Common myeloid progenitor, CD34-positive (primary cell): ENCODE data around the gene NAA25.
"Not testable (repeated sequence)": the region's sequence is repeated elsewhere in the genome, so short reads cannot be mapped to it uniquely, and the experiment has no call there.

ENCODE experiments used
- CTCF ChIA-PET: fragments of 350-600 bp; sonication (Branson Sonifier 250); formaldehyde crosslinking; loops from one replicate; lab custom pipeline; 2021; ENCODE audit warnings: antibody characterized with exemption; lab: Charles Lee
- POLR2A ChIA-PET: fragments of 350-600 bp; sonication (Branson Sonifier 250); formaldehyde crosslinking; loops from one replicate; lab custom pipeline; 2021; ENCODE audit warnings: antibody characterized with exemption; lab: Charles Lee
- DNase-seq, 3 donors: peaks; one replicate each; pipeline versions ENCODE4 v3.0.0 to v3.0.0-alpha.2; 2013
- H3K27ac ChIP-seq, 2 experiments: 1 replicate in 1 of 2; 2 replicates in 1 of 2; pipeline ENCODE4 v1.7.0; 2013; ENCODE audit warnings: inconsistent platforms in 2 of 2, low read length in 2 of 2, mild to moderate bottlenecking in 2 of 2, low read depth in 1 of 2, moderate library complexity in 1 of 2; ENCODE audit not compliant: severe bottlenecking in 2 of 2, insufficient read depth in 1 of 2, poor library complexity in 1 of 2
- H3K27me3 ChIP-seq, 5 experiments: replicated peaks in 2 of 5; 1 replicate in 3 of 5; 2 replicates in 2 of 5; pipeline versions ENCODE4 v1.6.1 to v1.7.0; 2013; ENCODE audit warnings: low read length in 4 of 5, mild to moderate bottlenecking in 2 of 5, moderate library complexity in 2 of 5, inconsistent platforms in 1 of 5; ENCODE audit not compliant: insufficient read depth in 5 of 5, control insufficient read depth in 4 of 5
- H3K36me3 ChIP-seq, 4 experiments: 1 replicate in 2 of 4; 2 replicates in 2 of 4; pipeline versions ENCODE4 v1.6.1 to v1.7.0; 2013; ENCODE audit warnings: low read length in 3 of 4, control low read depth in 1 of 4, mild to moderate bottlenecking in 1 of 4; ENCODE audit not compliant: control insufficient read depth in 4 of 4, insufficient read depth in 4 of 4
- H3K4me1 ChIP-seq, 4 experiments: 1 replicate in 3 of 4; 2 replicates in 1 of 4; pipeline versions ENCODE4 v1.6.1 to v1.7.1; 2013; ENCODE audit warnings: low read length in 3 of 4, mild to moderate bottlenecking in 3 of 4, control low read depth in 1 of 4, inconsistent platforms in 1 of 4, moderate library complexity in 1 of 4; ENCODE audit not compliant: control insufficient read depth in 4 of 4, insufficient read depth in 4 of 4; ENCODE audit errors: control extremely low read depth in 1 of 4
- H3K4me3 ChIP-seq, 7 experiments: 1 replicate in 4 of 7; 2 replicates in 3 of 7; pipeline versions ENCODE4 v1.5.1 to v1.7.0; 2013; ENCODE audit warnings: mild to moderate bottlenecking in 7 of 7, low read length in 6 of 7, moderate library complexity in 6 of 7, inconsistent platforms in 2 of 7, low read depth in 2 of 7, control low read depth in 1 of 7; ENCODE audit not compliant: insufficient read depth in 4 of 7, control insufficient read depth in 1 of 7; ENCODE audit errors: extremely low read depth in 1 of 7
- H3K9me3 ChIP-seq, 5 experiments: 1 replicate in 4 of 5; 2 replicates in 1 of 5; pipeline versions ENCODE4 v1.6.1 to v1.7.1; 2013; ENCODE audit warnings: low read length in 4 of 5, mild to moderate bottlenecking in 2 of 5, inconsistent platforms in 1 of 5, low read depth in 1 of 5, moderate library complexity in 1 of 5; ENCODE audit not compliant: control insufficient read depth in 4 of 5, insufficient read depth in 2 of 5; ENCODE audit errors: control extremely low read depth in 1 of 5
- WGBS: methylation state at CpG from one replicate; pipeline ENCODE4 v1.1.5; 2013; ENCODE audit not compliant: insufficient coverage; 5-methylcytosine and 5-hydroxymethylcytosine counted together

Gene NAA25

DNA sequence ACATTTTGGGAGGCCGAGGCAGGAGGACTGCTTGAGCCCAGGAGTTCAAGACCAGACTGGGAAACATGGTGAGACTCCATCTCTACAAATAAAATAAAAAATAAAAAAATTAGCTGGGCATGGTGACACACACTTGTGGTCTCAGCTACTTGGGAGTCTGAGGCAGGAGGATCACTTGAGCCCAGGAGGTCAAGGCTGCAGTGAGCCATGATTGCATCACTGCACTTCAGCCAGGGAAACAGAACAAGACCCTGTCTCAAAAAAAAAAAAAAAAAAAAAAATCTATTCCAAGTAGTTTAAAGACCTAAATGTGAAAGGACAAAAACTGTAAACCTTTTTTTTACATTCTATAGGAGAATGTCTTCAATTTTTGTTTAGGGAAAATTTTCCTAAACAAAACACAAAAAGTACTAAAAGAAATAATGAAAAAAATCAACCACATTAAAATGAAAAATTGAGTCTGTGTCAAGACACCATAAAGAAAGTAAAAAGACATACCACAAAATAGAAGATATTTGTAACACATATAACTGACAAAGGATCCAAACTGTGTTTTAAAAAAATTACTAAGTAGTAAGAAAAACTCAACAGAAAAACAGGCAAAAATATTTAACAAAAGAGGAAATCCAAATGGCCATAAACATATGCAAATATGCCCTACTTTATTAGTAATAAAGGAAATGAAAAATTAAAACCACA, 112.7 kb downstream of the NAA25 start:
- Histone ChIP-seq H3K36me3 (no peaks in the 10 kb centered on the region), H3K4me1 (peaks cover 0 to 9% (median 1%) of the 10 kb centered on the region in 4 experiments), H3K4me3 (no peak overlapping the region), H3K9me3 (no peaks in the 10 kb centered on the region), H3K27me3 (peaks cover 0 to 23% (median 4%) of the 10 kb centered on the region in 5 experiments), H3K27ac (no peak overlapping the region)
- DNase-seq, result no peak
- CTCF ChIA-PET, result interaction anchor here (1.3 kb wide), 1 partner anchor 14 kb away, joined by 3 read pairs; no protein-coding TSS in a partner anchor
- 100% methylated on average over 1 of the region's 1 CpG for WGBS
- POLR2A ChIA-PET, result no interaction called here

- 90% methylated on average over 2 of the region's 17 CpGs for WGBS
- CTCF ChIA-PET, result interaction anchor here (1.3 kb wide), 1 partner anchor 15 kb away, joined by 3 read pairs; no protein-coding TSS in a partner anchor
- peak in 1 of 3 donors; percentile 46 for DNase-seq
- not testable (repeated sequence) for H3K9me3 ChIP-seq, H3K4me3 ChIP-seq, H3K36me3 ChIP-seq, H3K4me1 ChIP-seq
- H3K27ac ChIP-seq, result peak overlapping the region in 1 of 2 experiments; percentile 25
- POLR2A ChIA-PET, result interaction anchor here (0.6 kb wide), 1 partner anchor 192 kb away, joined by 5 read pairs; no protein-coding TSS in a partner anchor
- H3K27me3 ChIP-seq, result peaks cover 0 to 15% (median 0%) of the 10 kb centered on the region in 5 experiments
Observed at GRCh38 chr12:111994211-111995111, 114.1 kb downstream of the NAA25 start.

DNA sequence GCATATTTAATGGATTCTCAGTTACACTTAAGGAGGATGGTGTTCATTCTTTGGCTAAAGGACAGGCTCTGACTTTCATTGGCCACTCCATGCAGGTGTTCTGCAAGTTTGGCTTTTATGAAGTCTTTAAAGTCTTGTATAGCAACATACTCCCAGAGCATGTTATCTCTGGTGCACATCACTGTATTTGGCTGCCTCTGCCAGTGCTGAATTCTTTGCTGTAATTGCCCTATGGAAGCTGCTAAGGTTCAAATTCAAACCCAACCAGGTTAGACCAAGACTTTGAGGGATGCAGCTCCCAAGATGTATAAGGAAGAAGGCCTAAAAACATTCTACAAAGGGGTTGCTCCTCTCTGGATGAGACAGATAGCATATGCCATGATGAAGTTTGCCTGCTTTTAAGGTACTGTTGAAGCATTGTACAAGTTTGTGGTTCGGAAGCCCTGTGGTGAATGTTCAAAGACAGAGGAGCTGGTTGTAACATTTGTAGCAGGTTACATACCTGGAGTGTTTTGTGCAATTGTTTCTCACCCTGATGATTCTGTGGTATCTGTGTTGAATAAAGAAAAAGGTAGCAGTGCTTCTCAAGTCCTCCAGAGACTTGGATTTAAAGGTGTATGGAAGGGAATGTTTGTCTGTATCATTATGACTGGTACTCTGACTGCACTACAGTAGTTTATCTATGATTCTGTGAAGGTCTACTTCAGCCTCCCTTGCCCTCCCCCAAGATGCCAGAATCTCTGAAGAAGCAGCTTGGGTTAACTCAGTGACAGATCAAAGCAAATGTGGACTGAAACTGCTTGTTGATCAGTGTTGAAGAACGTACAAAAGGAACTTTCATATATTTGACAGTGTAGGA, 115.1 kb downstream of the NAA25 start:
- no peak overlapping the region for H3K27ac ChIP-seq
- H3K4me1 ChIP-seq, result peaks cover 0 to 9% (median 1%) of the 10 kb centered on the region in 4 experiments

DNA sequence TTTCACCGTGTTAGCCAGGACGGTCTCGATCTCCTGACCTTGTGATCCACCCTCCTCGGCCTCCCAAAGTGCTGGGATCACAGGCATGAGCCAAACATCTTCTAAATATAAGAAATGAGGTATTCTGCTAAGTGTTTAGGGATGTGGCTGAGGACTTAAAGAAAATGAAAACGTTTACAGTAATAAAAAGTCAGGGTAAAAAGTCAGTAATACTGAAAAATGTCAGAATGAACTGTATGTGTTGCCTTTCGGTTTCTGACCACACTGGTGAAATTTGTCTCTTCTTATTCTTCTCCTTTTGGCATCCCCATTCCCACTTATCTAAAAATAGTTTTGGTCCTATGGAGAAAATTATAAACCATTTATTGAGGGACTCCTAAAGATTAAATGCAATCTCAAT, 116.1 kb downstream of the NAA25 start:
- H3K9me3 ChIP-seq, result no peaks in the 10 kb centered on the region
- no peaks in the 10 kb centered on the region for H3K36me3 ChIP-seq
- CTCF ChIA-PET, result no interaction called here
- POLR2A ChIA-PET, result no interaction called here
- no peak for DNase-seq
- peaks cover 0 to 9% (median 1%) of the 10 kb centered on the region in 4 experiments for H3K4me1 ChIP-seq
- H3K27me3 ChIP-seq, result peaks cover 0 to 12% (median 0%) of the 10 kb centered on the region in 5 experiments
- WGBS, result no CpG with 5 or more reads among the region's 6 CpGs
- no peak overlapping the region for H3K27ac ChIP-seq
- H3K4me3 ChIP-seq, result no peak overlapping the region

More for the DNA sequence above, 115.1 kb downstream of the NAA25 start:
- DNase-seq, result no peak
- Histone ChIP-seq H3K4me3 (no peak overlapping the region), H3K27me3 (peaks cover 0 to 15% (median 0%) of the 10 kb centered on the region in 5 experiments), H3K36me3 (no peaks in the 10 kb centered on the region), H3K9me3 (no peaks in the 10 kb centered on the region)
- ChIA-PET POLR2A (interaction anchor here (0.6 kb wide), 1 partner anchor 191 kb away, joined by 5 read pairs; no protein-coding TSS in a partner anchor), CTCF (no interaction called here)
- 100% methylated on average over 1 of the region's 2 CpGs for WGBS

DNA sequence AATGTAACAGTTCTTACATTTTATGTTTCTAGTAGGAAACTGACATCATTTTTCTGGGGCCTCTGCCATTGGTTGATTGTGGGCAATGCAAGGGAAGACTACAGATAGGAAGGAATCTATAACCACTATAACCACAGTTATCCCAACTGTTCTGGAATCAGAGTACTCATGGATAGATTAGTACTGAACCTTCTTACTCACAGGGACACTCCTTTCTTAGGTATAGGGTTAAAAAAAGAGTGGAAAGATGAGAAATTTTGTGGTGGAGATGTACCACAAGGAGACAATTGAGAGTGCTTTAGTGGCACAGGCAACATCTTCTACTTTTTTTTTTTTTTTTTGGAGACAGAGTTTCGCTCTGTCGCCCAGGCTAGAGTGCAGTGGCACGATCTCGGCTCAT, 116.6 kb downstream of the NAA25 start:
- no CpG with 5 or more reads among the region's 4 CpGs for WGBS
- ChIA-PET POLR2A (interaction anchor here (0.6 kb wide), 1 partner anchor 18 kb away, joined by 4 read pairs; no protein-coding TSS in a partner anchor), CTCF (no interaction called here)
- DNase-seq, result no peak
- H3K4me3 ChIP-seq, result no peak overlapping the region
- H3K27ac ChIP-seq, result no peak overlapping the region
- H3K4me1 ChIP-seq, result peaks cover 0 to 9% (median 1%) of the 10 kb centered on the region in 4 experiments
- H3K36me3 ChIP-seq, result no peaks in the 10 kb centered on the region
- H3K9me3 ChIP-seq, result no peaks in the 10 kb centered on the region
- peaks cover 0 to 8% (median 0%) of the 10 kb centered on the region in 5 experiments for H3K27me3 ChIP-seq

- DNase-seq, result no peak
- Histone ChIP-seq H3K27me3 (peaks cover 0 to 8% (median 0%) of the 10 kb centered on the region in 5 experiments), H3K9me3 (no peaks in the 10 kb centered on the region), H3K4me1 (peaks cover 0 to 9% (median 1%) of the 10 kb centered on the region in 4 experiments), H3K4me3 (no peak overlapping the region), H3K27ac (no peak overlapping the region), H3K36me3 (no peaks in the 10 kb centered on the region)
- ChIA-PET CTCF (interaction anchor here (1.2 kb wide), 1 partner anchor 10 kb away, joined by 4 read pairs; no protein-coding TSS in a partner anchor), POLR2A (interaction anchor here (0.6 kb wide), 1 partner anchor 18 kb away, joined by 4 read pairs; no protein-coding TSS in a partner anchor)
- WGBS, result 86% methylated on average over 1 of the region's 2 CpGs
Observed at GRCh38 chr12:111991535-111991934, 117.0 kb downstream of the NAA25 start.
